K562 (cell line): ENCODE results near the gene CNIH1. TPM values are rescaled to one million over a fixed set of nuclear protein-coding genes. Genes with fewer than 3 reads are reported as not detected.
A peak's percentile ranks its signal among the peaks of the same experiment; 100 is the strongest.

Source experiments
- ADNP ChIP-seq: fragments of 200-800 bp; sonication (Bioruptor generic); IDR thresholded peaks from 2 replicates; pipeline ENCODE4 v1.6.1; 2016; ENCODE audit warnings: missing genetic modification characterization, missing compliant biosample characterization
- BCL6 ChIP-seq: fragments of 250-450 bp; sonication (Bioruptor Pico); IDR thresholded peaks from 2 replicates; pipeline ENCODE4 v1.4.0; 2020
- BCLAF1 ChIP-seq, 2 experiments: fragments of 450-650 bp in 1 of 2; IDR thresholded peaks; 2 replicates each; pipeline ENCODE4 v1.6.1; 2011 to 2017; ENCODE audit warnings: low read depth in 2 of 2, antibody characterized with exemption in 1 of 2, borderline replicate concordance in 1 of 2, low read length in 1 of 2, mild to moderate bottlenecking in 1 of 2, mixed read lengths in 1 of 2; ENCODE audit not compliant: control insufficient read depth in 1 of 2
- CHAMP1 ChIP-seq: fragments of 450-650 bp; IDR thresholded peaks from 2 replicates; pipeline ENCODE4 v1.6.1; 2016; ENCODE audit warnings: mild to moderate bottlenecking
- GABPB1 ChIP-seq: sonication (generic); formaldehyde crosslinking; IDR thresholded peaks from 2 replicates; pipeline ENCODE4 v1.8.0; 2022; ENCODE audit warnings: mild to moderate bottlenecking, missing genetic modification reagents
- HDAC3 ChIP-seq: fragments of 450-650 bp; IDR thresholded peaks from 2 replicates; pipeline ENCODE4 v1.6.1; 2018; ENCODE audit warnings: borderline replicate concordance, mild to moderate bottlenecking, moderate library complexity; ENCODE audit not compliant: partially characterized antibody
- HDAC6 ChIP-seq: IDR thresholded peaks from 2 replicates; pipeline ENCODE4 v1.6.1; 2012; ENCODE audit warnings: low read depth, mild to moderate bottlenecking, control low read depth, inconsistent platforms, low read length, moderate library complexity
- HNRNPK ChIP-seq: fragments of 200-400 bp; formaldehyde crosslinking; IDR thresholded peaks from one replicate; pipeline ENCODE4 v1.6.1; 2018; ENCODE audit warnings: mild to moderate bottlenecking, low read depth, low read length; ENCODE audit not compliant: poor library complexity, severe bottlenecking
- KDM4B ChIP-seq, 2 experiments: fragments of 450-650 bp in 1 of 2; sonication (generic) in 1 of 2; IDR thresholded peaks; 2 replicates each; pipeline ENCODE4 v1.6.1; 2016 to 2017; ENCODE audit warnings: borderline replicate concordance in 2 of 2, antibody characterized with exemption in 1 of 2, low read depth in 1 of 2, mild to moderate bottlenecking in 1 of 2
- KDM5B ChIP-seq: fragments of 200-600 bp; sonication (generic); IDR thresholded peaks from 2 replicates; pipeline ENCODE4 v1.6.1; 2012; ENCODE audit warnings: low read depth, mild to moderate bottlenecking, moderate library complexity, low read length, control low read depth, inconsistent platforms; ENCODE audit not compliant: insufficient replicate concordance
- KLF1 ChIP-seq: fragments of 450-650 bp; IDR thresholded peaks from 2 replicates; pipeline ENCODE4 v1.6.1; 2016; ENCODE audit warnings: missing genetic modification characterization, missing compliant biosample characterization
- NCOA1 ChIP-seq: fragments of 450-650 bp; IDR thresholded peaks from 2 replicates; pipeline ENCODE4 v1.6.1; 2016; ENCODE audit warnings: low read depth
- NFE2L1 ChIP-seq: fragments of 450-650 bp; IDR thresholded peaks from 2 replicates; pipeline ENCODE4 v1.6.1; 2016; ENCODE audit warnings: missing genetic modification characterization, low read depth, mild to moderate bottlenecking, missing compliant biosample characterization, moderate library complexity, borderline replicate concordance
- NFIC ChIP-seq: fragments of 450-650 bp; IDR thresholded peaks from 2 replicates; pipeline ENCODE4 v1.6.1; 2017; ENCODE audit warnings: mild to moderate bottlenecking, inconsistent platforms
- NR2C2 ChIP-seq, 2 experiments: fragments of 200-800 bp in 1 of 2; sonication (Bioruptor generic) in 1 of 2; sonication (generic) in 1 of 2; formaldehyde crosslinking in 1 of 2; IDR thresholded peaks; 2 replicates each; pipeline versions ENCODE4 v1.6.1 to v1.8.0; 2016 to 2022; ENCODE audit warnings: mild to moderate bottlenecking in 1 of 2, missing compliant biosample characterization in 1 of 2, missing genetic modification characterization in 1 of 2, missing genetic modification reagents in 1 of 2
- PHF21A ChIP-seq: fragments of 450-650 bp; IDR thresholded peaks from 2 replicates; pipeline ENCODE4 v1.6.1; 2017; ENCODE audit warnings: low read depth, borderline replicate concordance
- SAP30 ChIP-seq: fragments of 200-600 bp; sonication (generic); IDR thresholded peaks from 2 replicates; pipeline ENCODE4 v1.6.1; 2012; ENCODE audit warnings: borderline replicate concordance, low read depth, mild to moderate bottlenecking, moderate library complexity, low read length, control low read depth, inconsistent platforms; ENCODE audit not compliant: insufficient read depth, poor library complexity, severe bottlenecking
- ZNF584 ChIP-seq: fragments of 200-800 bp; sonication (Bioruptor generic); IDR thresholded peaks from 2 replicates; pipeline ENCODE4 v1.6.1; 2016; ENCODE audit warnings: low read depth, mild to moderate bottlenecking, missing genetic modification characterization, missing compliant biosample characterization
- ZZZ3 ChIP-seq: fragments of 450-650 bp; IDR thresholded peaks from 2 replicates; pipeline ENCODE4 v1.6.1; 2016; ENCODE audit warnings: antibody characterized with exemption, mild to moderate bottlenecking, moderate library complexity
- polyA plus RNA-seq, 8 experiments: library from polyadenylated mRNA; depleted of rRNA in 4 of 8; stranded (reverse) in 5 of 8; unstranded in 3 of 8; fragments of >200 nt; fragmentation: Nextera tagmentation in 2 of 8; fragmentation: Illumina TruSeq in 1 of 8; extraction: Ambion mirVana in 2 of 8; extraction: Trizol in 1 of 8; gene quantifications; 2 replicates each; pipeline versions ENCODE4 v1.2.1 to v1.2.3, GENCODE V29; 2011 to 2014; ENCODE audit warnings: inconsistent platforms in 1 of 8, missing spikeins in 1 of 8
- total RNA-seq, 7 experiments: library from RNA; depleted of rRNA in 6 of 7; stranded (reverse); fragments of >200 nt in 6 of 7; fragmentation: Illumina TruSeq in 2 of 7; extraction: Trizol in 2 of 7; gene quantifications; 2 replicates each; pipeline versions ENCODE4 v1.2.1 to v1.2.3, GENCODE V29; 2011 to 2021; ENCODE audit warnings: low replicate concordance in 1 of 7
- TF ChIP-seq, protein P1 (sequence below): sonication (generic); formaldehyde crosslinking; IDR thresholded peaks from 2 replicates; pipeline ENCODE4 v1.8.0; 2022; ENCODE audit warnings: missing genetic modification reagents, mild to moderate bottlenecking, borderline replicate concordance

Gene CNIH1
- total and polyA plus RNA-seq, 9 of the 15 experiments (the other 6 are each of a cell fraction or from before 2014, with no cell fraction given): 13.9 to 283 (median 77.3) TPM

DNA sequence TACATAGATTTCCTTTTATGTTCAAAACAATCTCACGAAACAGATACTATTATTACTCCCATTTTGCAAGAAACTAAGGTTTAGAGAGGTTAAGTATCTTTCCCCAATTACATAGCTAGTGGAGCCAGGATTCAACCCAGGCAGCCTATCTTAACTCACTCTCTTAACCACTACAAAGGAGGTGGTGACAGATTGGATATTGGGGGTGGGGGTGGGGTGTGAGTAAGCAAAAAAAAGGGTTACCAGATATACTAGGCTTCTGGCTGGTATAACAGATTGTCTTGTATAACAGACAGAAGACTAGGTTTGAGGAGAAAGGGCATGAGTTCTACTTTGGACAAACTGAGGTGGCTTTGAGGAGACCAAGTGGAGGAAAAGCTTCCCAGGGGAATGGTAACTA lies 45.5 kb upstream of the CNIH1 start (continued):
- TF ChIP-seq, protein P1, sequence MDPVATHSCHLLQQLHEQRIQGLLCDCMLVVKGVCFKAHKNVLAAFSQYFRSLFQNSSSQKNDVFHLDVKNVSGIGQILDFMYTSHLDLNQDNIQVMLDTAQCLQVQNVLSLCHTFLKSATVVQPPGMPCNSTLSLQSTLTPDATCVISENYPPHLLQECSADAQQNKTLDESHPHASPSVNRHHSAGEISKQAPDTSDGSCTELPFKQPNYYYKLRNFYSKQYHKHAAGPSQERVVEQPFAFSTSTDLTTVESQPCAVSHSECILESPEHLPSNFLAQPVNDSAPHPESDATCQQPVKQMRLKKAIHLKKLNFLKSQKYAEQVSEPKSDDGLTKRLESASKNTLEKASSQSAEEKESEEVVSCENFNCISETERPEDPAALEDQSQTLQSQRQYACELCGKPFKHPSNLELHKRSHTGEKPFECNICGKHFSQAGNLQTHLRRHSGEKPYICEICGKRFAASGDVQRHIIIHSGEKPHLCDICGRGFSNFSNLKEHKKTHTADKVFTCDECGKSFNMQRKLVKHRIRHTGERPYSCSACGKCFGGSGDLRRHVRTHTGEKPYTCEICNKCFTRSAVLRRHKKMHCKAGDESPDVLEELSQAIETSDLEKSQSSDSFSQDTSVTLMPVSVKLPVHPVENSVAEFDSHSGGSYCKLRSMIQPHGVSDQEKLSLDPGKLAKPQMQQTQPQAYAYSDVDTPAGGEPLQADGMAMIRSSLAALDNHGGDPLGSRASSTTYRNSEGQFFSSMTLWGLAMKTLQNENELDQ (CRISPR knock-in tag): no peak
- TF ChIP-seq ZNF584 (CRISPR knock-in tag) (no peak), HDAC3 (no peak), KLF1 (tag) (no peak), CHAMP1 (no peak), BCL6 (CRISPR knock-in tag) (no peak), NFE2L1 (tag) (no peak), GABPB1 (no peak), NFIC (no peak), SAP30 (no peak), KDM5B (no peak), BCLAF1 (IDR thresholded peaks at IDR 0.05; ENCODE audit: borderline replicate concordance in 1 of 2, control insufficient read depth in 1 of 2, low read depth in 2 of 2, low read length in 1 of 2) (no peak), HDAC6 (no peak), PHF21A (0 out of 2 replicates have a peak, but pooled peaks have one; percentile 19), ADNP (tag) (no peak), KDM4B (IDR thresholded peaks at IDR 0.05; ENCODE audit: borderline replicate concordance in 2 of 2, low read depth in 1 of 2) (no peak), HNRNPK (no peak), ZZZ3 (no peak), NR2C2 (CRISPR knock-in tag; IDR thresholded peaks at IDR 0.05) (no peak), NR2C2 (tag; IDR thresholded peaks at IDR 0.05) (no peak), NCOA1 (no peak)
